HG03045 (cell line): ENCODE data around the gene DUSP2.

Experiments
- ATAC-seq: cut with Tn5 transposase; IDR thresholded peaks from one replicate; pipeline ENCODE4 v1.9.1; 2021; ENCODE audit warnings: mild to moderate bottlenecking, moderate library complexity; ENCODE audit not compliant: unreplicated experiment

Gene DUSP2, protein sequence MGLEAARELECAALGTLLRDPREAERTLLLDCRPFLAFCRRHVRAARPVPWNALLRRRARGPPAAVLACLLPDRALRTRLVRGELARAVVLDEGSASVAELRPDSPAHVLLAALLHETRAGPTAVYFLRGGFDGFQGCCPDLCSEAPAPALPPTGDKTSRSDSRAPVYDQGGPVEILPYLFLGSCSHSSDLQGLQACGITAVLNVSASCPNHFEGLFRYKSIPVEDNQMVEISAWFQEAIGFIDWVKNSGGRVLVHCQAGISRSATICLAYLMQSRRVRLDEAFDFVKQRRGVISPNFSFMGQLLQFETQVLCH

DNA sequence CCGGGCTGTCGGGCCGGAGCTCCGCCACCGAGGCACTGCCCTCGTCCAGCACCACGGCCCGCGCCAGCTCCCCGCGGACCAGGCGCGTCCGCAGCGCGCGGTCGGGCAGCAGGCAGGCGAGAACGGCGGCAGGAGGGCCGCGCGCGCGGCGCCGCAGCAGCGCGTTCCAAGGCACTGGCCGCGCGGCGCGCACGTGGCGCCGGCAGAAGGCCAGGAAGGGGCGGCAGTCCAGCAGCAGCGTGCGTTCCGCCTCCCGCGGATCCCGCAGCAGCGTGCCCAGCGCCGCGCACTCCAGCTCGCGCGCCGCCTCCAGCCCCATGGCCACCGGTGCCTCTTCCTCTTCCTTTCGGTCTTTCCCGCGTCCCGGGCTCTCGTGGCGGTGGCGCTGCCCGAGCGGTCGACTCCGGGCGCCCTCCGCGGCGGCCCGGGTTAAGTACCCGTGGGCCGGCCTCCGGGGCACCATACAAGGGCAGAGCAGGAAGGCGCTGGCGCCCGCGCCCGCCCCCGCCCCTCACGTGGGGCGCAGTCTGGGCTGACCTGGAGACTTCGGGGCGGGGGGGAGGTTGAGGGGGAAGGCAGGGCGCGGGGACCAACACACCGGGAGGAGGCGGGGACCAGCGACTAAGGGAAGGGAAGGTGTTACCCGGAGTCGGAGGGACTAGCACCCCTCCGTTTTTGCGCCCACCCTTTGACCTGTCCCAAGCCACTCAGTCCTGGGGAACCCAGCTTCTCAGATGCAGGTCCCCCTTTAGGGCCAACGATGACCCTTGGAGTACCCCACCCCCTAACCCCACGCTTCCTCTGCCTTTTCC, at the start of gene DUSP2:
Gene DUSP2 (minus strand): TSS at position 405 of the 812 bp plus-strand sequence. CDS start 86 bp downstream, at position 319.
- peak; percentile 60 for ATAC-seq

DNA sequence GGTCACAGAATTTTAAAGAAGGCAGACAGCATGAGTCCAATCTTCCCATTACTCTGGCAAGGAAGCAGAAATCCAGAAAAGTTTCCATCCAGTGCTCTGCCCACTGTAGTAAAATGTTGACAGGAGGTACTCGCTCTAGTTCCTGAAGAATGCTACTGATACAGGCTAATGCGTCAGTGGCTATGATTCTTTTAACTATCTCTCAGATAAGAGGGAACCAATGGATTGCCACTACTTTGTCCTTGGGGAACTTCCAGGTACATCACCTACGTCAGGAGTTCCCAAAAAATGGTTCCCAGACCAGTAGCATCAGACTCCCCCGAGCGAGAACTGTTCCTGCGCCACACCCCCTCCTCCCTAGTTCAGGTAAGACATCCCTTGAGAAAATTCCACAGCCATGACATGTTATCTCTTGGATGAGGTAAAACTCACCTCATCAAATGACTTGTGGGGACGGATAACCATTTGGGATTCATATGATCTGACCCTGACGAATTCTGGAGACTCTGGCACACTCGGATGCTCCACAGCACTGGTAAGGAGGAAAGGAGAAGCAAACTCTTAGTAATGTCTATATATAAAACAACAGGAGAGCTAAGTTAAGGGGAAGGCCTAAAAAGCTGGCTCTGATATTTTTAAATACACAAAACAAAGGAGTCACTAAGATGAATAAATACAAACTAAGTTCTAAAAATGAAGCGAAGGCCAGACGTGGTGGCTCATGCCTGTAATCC, 46.9 kb upstream of the DUSP2 start:
- no peak for ATAC-seq

DNA sequence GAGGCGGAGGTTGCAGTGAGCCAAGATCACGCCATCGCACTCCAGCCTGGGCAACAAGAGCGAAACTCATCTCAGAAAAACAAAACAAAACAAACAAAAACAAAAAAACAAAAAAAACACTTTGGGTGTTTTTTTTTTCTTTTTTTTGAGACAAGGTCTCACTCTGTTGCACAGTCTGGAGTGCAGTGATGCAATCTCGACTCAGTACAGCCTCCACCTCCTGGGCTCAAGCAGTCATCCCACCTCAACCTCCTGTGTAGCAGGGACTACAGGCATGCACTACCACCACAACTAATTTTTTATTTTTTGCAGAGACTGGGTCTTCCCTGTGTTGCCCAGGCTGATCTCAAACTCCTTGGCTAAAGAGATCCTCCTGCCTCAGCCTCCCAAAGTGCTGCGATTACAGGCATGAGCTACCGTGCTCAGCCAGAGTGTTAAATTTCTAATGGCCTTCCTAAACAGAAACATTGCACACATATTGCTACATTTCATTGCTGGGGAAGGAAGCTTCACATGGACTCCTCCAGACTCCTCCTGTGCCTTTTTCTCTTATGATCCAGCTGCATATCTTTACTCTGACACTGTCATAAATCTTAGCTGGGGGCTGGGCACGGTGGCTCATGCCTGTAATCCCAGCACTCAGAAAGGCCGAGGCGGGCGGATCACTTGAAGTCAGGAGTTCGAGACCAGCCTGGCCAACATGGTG, 43.7 kb upstream of the DUSP2 start:
- no peak for ATAC-seq

DNA sequence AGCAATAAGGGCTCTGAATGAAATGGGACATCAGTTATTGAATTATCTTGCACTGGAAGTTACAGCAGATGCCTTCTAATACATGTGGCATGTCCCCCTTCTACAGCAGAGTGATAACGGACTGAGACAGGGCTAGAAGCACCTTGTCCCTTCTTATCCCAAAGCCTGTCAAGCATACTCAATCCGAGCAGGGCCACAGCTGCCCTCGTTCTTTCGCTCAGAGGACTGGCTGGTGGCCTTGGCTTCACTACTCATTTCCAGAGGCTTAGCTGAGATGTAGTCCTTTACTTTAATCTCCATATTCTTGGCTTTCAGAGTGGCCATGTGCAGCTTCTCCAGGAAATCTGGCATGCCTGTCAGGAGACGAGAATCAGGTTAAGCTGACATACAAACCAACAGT, 41.3 kb upstream of the DUSP2 start:
- ATAC-seq = no peak

DNA sequence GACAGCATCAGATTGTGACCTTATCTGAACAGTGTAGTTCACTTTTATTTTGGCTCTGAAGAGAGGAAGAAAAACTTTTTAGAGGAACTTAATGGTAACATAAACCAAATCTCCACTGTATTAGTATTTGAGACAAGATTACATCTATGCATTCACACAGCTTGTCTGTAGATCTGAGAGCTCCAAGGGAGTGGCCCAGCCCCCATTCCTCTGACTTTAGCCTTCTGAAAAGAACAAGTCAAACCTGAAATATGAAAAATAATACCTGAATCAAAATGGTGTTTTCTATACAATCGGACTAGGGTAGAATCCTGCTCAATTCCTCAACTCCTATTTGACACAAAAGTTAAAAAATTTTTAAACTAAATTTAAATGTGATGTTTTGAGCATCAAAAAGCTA, 40.3 kb upstream of the DUSP2 start:
- ATAC-seq = no peak

DNA sequence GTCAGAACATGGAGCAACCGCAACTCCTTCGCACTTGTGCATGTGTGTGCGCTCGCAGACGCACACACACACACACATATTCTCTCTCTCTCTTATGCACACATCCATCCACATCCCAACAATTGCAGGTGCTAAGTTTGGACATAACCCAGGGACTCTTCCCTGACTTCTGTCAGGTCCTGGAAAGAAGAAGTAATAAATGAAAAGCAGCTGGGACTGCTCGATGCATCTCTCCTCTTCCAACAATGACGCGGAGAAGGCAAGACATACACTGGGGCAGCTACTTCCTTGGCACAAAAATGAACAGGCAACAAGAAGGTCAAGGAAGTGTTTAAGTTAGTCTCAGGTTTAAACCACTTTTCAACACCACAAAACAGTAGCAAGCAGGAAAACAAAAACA, 39.7 kb upstream of the DUSP2 start:
- no peak for ATAC-seq

DNA sequence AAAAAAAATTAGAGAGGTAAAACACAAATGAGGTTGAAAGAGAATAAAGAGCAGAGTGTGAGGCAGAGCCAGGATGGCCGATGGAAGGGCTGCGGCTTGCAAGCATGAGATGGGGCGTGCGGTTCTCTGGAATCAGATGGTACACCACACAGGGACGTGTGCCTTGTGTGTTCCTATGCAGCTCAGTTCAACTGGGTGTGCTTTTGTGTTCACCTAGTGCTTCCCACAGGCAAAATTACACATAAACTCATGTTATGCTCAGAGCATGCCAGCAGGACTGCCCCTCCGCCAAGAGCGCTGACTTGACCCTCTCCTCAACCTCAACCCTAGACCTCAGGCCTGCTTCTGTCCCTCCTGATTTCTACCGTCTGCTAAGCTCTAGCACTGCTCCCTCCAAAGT, 38.9 kb upstream of the DUSP2 start:
- ATAC-seq = no peak

DNA sequence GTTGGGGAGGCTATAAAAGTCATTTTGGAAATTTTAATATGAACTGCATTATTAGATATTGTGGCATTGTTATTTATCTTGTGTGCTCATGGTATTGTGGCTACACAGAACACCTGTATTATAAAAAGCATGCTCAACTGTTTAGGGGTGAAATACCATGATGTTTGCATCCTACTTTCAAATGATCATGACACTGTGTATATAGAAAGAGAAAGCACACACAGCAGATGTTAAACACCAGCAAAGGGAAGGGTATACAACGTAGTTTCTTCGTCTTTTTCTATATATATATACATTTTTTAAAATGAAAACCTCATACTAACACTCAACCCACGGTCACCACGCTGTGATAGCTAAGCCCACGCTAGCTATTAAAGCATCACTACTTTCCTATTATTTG, 36.3 kb upstream of the DUSP2 start:
- no peak for ATAC-seq

DNA sequence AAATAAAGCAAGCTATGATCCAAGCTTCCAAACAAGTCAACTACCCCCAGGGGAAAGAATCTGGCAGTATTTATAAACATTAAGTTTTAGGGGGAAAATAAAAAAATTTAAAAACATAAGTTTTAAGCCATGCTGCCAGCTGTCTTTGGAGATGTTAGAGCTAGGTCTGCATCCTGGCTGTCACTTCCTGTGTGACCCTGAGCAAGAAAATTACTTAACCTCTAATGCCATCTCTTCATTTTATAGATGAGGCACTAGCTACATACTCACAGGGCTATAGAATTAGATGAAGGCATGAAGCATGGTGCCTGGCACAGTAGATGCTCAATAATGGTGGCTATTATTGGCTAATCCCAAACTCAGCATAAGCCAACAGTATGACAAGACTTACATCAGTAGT, 35.3 kb upstream of the DUSP2 start:
- ATAC-seq = no peak

DNA sequence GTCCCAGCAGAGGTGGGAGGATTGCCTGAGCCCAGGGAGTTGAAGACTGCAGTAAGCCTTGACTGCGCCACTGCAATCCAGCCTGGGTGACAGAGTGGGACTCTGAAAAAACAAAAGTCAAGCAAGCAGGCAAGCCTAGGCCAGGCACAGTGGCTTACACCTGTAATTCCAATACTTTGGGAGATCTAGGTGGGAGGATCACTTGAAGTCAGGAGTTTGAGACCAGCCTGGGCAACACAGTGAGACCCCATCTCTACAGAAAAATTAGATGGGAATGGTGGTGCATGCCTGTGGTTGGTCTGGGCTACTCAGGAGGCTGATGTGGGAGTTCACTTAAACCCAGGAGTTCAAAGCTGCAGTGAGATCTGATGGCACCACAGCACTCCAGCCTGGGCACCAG, 34.8 kb upstream of the DUSP2 start:
- ATAC-seq = no peak

DNA sequence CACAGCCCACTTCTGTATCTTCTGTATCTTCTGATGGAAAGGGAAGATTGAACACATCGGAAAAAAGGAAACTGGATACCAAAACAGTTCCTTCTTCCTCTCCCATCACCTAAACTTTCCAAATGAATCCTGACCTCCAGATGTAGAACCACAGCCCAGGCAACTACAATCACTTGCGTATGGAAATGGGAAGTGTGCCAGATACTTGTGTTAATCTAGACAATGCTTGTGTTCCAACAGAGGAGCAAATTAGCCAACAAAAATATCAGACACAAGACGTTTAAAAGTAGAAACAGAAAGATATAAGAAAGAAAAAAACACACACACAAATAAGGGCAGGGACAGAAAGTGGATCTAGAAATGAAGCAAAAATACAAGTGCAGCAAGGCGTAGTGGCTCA, 31.4 kb upstream of the DUSP2 start:
- no peak for ATAC-seq

DNA sequence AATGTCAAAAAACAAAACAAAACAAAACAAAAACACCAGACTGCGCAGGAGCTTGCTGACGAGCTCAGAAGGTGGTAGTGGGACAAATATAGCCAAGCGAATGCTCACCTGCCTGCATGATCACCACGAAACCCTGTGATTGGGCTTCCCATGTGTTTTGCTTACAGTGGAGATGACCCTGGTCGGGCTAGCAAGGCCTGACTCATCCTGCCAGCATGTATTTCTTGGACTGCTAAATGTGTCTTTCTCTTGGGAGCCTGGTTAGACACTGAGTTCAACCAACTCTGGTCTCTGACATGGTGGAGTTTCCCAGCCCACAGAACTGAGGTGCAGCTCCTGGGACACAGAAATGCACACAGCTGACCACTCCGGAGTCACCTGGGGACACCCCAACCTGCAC, 30.7 kb upstream of the DUSP2 start:
- ATAC-seq = no peak

DNA sequence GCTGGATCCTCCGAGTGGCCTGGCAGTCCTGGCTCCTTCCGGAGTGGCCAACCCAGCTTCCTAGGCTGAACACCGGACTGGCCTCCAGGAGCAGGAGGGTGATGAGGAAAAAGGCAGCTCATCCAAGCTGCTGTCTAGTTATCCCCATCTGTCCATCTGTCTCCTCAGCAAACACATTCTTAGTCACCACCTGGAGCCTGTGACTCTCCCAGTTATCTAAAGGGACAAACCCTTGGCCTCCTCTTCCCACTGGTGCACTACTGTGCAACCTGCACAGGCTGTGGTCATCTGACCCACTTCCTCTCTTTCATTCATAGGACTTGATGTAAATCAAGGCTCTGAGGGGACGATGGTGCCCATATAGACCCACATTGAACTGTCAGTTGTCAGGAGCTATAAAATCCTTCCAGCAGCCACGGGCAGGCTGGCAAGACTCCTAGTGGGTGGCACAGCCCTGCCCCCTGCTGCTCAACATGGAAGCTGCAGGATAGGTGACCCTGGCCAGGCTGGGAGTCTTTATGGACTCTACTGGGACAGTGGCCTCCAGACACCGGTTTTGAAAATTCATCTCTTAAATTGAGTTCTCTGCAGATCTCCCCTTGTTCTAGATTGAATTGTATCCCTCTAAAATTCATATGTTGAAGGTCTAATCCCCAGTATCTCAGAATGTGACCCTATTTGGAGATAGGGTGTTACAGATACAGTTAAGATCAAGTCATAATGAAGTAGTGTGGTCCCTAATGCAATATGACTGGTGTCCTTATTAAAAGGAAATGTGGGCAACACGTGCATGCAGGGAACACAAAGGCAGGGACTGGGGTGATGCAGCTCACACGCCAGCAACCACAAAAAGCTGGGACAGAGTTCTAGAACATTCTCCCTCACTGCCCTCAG, 29.3 kb upstream of the DUSP2 start:
- ATAC-seq = peak; percentile 72

DNA sequence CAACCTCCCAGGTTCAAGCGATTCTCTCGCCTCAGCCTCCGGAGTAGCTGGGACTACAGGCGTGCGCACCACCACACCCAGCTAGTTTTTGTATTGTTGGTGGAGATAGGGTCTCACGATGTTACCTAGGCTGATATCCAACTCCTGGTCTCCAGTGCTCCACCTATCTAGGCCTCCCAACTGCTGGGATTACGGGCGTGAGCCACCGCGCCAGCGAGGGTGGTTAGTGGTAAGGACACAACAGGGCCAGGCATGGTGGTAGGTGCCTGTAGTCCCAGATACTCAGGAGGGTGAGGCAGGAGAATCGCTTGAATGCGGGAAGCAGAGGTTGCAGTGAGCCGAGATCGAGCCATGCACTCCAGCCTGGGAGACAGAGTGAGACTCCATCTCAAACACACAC, 26.6 kb upstream of the DUSP2 start:
- ATAC-seq = no peak

DNA sequence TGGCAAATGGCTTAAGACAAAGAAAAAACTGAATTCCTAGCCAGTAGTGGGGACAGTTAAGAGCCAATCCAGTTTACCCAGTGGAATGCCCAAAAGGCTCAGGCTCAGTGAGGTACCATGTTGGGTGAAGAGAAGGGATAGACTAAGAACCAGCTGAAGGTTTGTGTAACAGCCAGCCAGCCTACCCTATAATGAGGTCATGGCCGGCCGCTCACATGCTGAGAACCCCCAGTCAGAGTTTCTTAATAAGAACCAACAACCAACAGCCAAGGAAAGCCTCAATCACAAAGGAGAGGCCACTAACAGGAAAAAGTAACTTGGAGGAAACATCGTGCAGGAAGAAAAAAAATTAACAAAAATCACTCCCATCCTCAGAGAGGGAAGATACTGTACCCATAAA, 25.4 kb upstream of the DUSP2 start:
- ATAC-seq = no peak

DNA sequence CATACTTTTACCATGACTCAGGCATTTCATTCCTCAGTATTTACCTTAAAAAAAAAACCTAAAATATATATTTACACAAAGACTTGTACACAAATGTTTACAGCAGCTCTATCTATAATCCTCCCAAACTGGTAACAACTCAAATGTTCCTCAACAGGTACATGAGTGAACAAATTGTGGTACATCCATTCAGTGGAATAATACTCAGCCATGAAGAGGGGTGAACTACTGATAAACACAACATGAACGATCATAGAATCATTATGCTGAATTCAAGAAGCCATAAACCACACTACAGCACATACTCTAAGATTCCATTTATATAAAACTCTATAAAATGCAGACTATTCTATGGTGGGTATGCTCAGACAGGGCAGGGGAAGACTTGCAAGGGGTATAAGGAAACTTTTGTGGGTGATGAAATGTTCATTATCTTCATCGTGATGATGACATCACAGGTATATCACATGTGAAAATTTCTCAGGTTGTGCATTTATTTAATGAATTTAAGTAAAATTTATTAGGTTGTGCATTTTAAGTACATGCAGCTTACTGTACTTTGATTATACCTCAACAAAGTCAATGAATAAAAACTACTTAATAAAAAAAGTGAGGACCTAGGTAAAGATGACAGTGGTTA, 24.7 kb upstream of the DUSP2 start:
- no peak for ATAC-seq

DNA sequence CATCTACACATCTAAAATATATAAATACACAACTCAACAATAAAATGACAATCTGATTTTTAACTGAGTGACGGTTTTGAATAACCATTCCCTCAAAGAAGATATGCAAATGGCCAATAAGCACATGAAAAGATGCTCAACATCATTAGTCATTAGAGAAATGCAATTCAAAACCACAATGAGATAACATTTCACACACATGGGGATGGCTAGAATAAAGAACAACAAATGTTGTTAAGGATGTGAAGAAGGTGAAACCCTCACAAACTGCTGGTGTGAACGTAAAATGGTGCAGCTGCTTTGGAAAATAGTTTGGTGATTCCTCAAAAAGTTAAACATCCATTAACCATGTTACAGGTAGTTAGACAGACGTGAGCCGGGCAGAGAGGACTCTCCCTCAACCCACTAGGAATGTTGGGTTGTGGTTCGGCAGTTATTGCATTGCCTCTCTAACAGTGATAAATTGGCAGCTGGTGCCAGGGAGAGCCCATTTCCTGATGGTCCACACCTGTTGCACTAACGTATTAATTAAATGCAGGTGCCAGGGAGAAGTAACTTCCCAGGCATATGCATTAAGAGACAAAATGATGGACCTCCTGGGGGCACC, 22.3 kb upstream of the DUSP2 start:
- no peak for ATAC-seq

DNA sequence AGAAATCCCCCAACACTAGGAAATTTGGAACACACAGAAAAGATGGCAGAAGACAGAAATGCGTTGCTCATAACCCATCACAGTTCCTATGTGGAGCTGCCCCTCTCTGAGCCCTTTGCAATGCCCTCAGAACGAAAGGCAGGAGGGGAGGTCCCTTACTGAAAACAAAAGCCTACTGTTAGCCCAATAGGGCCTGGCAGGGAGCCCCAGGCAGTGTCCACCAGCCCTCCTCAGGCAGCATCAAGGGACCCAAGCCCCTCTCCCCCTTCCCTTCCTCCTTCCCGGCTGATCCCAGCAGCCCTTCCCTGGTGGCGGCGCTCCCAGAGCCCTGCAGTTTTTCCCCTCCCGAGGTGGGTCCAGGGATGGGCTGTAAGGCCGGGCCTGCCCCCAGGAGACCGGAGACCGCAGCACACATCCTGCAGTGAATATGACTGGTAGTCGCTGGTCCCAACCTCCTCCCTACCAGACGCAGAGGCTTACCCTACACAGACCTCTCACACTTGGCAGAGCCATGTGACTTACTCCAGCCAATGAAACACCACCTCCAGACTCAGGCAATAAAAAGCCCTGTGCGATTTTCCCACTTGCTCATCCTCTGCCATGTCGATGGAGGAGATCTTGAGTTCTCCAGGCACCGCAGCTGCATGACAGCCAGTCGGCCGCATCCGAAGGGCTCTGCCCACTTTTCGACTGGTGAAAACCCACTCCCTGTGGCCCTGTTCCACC, 19.4 kb upstream of the DUSP2 start:
- ATAC-seq = peak; percentile 73
